Measurements from ENCODE around the gene RBM15B.
"Not testable (repeated sequence)": the region's sequence is repeated elsewhere in the genome, so short reads cannot be mapped to it uniquely, and the experiment has no call there.

Gene RBM15B

GRCh38 chr3:51378726-51379125, 12.4 kb upstream of the RBM15B start:
- DNase-seq = no peak

- no peak for DNase-seq
These were observed 11.8 kb upstream of the RBM15B start for GRCh38 chr3:51379301-51379700.

GRCh38 chr3:51379746-51380455, 11.2 kb upstream of the RBM15B start:
- DNase-seq = no peak

GRCh38 chr3:51380601-51381332, 10.3 kb upstream of the RBM15B start:
- DNase-seq = no peak

GRCh38 chr3:51381333-51381705, 9.8 kb upstream of the RBM15B start:
- no peak for DNase-seq

GRCh38 chr3:51382076-51382745, 8.9 kb upstream of the RBM15B start:
- DNase-seq = no peak

GRCh38 chr3:51382947-51383578, 8.0 kb upstream of the RBM15B start:
- DNase-seq = no peak

- DNase-seq = no peak
These were observed 6.9 kb upstream of the RBM15B start for GRCh38 chr3:51384055-51384725.

GRCh38 chr3:51384726-51385473, 6.2 kb upstream of the RBM15B start, which contains the start of gene MANF:
Gene MANF, plus strand, starts transcription at chr3:51385291. Its CDS starts 52 bp downstream, at chr3:51385343.
- DNase-seq = peak; percentile 88

- DNase-seq = no peak
These were observed 5.4 kb upstream of the RBM15B start for GRCh38 chr3:51385621-51386091.

- DNase-seq = no peak
These were observed 4.8 kb upstream of the RBM15B start for GRCh38 chr3:51386159-51386851.

GRCh38 chr3:51386852-51387229, 4.2 kb upstream of the RBM15B start:
- no peak for DNase-seq

- not testable (repeated sequence) for DNase-seq
These were observed 3.8 kb upstream of the RBM15B start for GRCh38 chr3:51387281-51387680.

- no peak for DNase-seq
These were observed 2.6 kb upstream of the RBM15B start for GRCh38 chr3:51388286-51389029.

GRCh38 chr3:51389423-51390183, 1.5 kb upstream of the RBM15B start:
- no peak for DNase-seq

GRCh38 chr3:51390246-51391074, 625 bp upstream of the RBM15B start:
- DNase-seq = no peak

GRCh38 chr3:51391566-51392354, 675 bp downstream of the RBM15B start:
- no peak for DNase-seq
